ENCODE data around the gene ELP1.

- no peak for TF ChIP-seq TRIM28 (IDR thresholded peaks at IDR 0.05; ENCODE audit: borderline replicate concordance, low read length)
- no peak for TF ChIP-seq ZNF792 (tag by site-specific recombination; IDR thresholded peaks at IDR 0.05)
- TF ChIP-seq ATF2 (tag by site-specific recombination; IDR thresholded peaks at IDR 0.05; ENCODE audit: low read depth), result no peak
- TF ChIP-seq CTCF (tag by site-specific recombination; IDR thresholded peaks at IDR 0.05), result no peak
- TF ChIP-seq ZBTB7A (tag by site-specific recombination; IDR thresholded peaks at IDR 0.05; ENCODE audit: low read depth), result no peak
- no peak for TF ChIP-seq ZNF768 (tag by site-specific recombination; IDR thresholded peaks at IDR 0.05)
- TF ChIP-seq PRDM4 (tag by site-specific recombination; IDR thresholded peaks at IDR 0.05), result no peak
Observed at GRCh38 chr9:108924466-108924865, 9.5 kb downstream of the ELP1 start.

Measured in HEK293 (cell line).